HepG2 (cell line): Measurements from ENCODE around the gene ARRDC1. TPM values are rescaled to one million over a fixed set of nuclear protein-coding genes. Genes with fewer than 3 reads are reported as not detected.

ENCODE experiments used
- ATAC-seq: fragments of 200-7000 bp; cut with Tn5 transposase; 3 replicates; pipeline ENCODE4 v1.9.1; 2020; ENCODE audit warnings: mild to moderate bottlenecking, moderate library complexity
- BruUV-seq: library from RNA; stranded (reverse); fragments of 400-500 nt; replicated peaks from 2 replicates; lab custom pipeline; 2021; lab: Mats Ljungman, UMichigan
- CTCF ChIA-PET: fragments of 300-600 bp; formaldehyde crosslinking; extraction: SDS; loops from one replicate; lab custom pipeline; 2021; ENCODE audit warnings: low total read pairs, inconsistent platforms, low intra/inter-chr PET ratio; lab: Yijun Ruan, JAX
- POLR2A ChIA-PET: fragments of 350-600 bp; sonication (Branson Sonifier 250); formaldehyde crosslinking; loops from one replicate; lab custom pipeline; 2020; ENCODE audit warnings: antibody characterized with exemption, inconsistent platforms; lab: Yijun Ruan, JAX
- DNase-seq: peaks from one replicate; pipeline ENCODE4 v3.0.0-alpha.2; 2015; ENCODE audit warnings: low spot score
- FAIRE-seq: peaks from 3 replicates; lab custom pipeline; 2011; peaks lifted over from hg19 to GRCh38; lab: Jason Lieb, UNC
- H2AFZ ChIP-seq: one replicate; pipeline ENCODE4 v1.6.1; 2011; ENCODE audit warnings: low read length, inconsistent platforms
- H3K27ac ChIP-seq: fragments of 300-600 bp; 3 replicates; pipeline ENCODE4 v1.8.0; 2011; ENCODE audit warnings: mixed run types, mild to moderate bottlenecking, mixed read lengths, low read length, inconsistent platforms; ENCODE audit not compliant: insufficient read depth; ENCODE audit errors: extremely low read length
- H3K27me3 ChIP-seq, 2 experiments: fragments of 200-600 bp in 1 of 2; 2 replicates in 1 of 2; 3 replicates in 1 of 2; pipeline versions ENCODE4 v1.6.0 to v1.8.0; 2011; ENCODE audit warnings: low read length in 2 of 2, mild to moderate bottlenecking in 2 of 2, moderate library complexity in 2 of 2, inconsistent platforms in 1 of 2; ENCODE audit not compliant: insufficient read depth in 2 of 2, control insufficient read depth in 1 of 2
- H3K36me3 ChIP-seq, 2 experiments: fragments of 200-600 bp in 1 of 2; replicated peaks in 1 of 2; 2 replicates in 1 of 2; 3 replicates in 1 of 2; pipeline versions ENCODE4 v1.5.1 to v1.8.0; 2011; ENCODE audit warnings: low read length in 2 of 2, inconsistent platforms in 1 of 2; ENCODE audit not compliant: insufficient read depth in 2 of 2, control insufficient read depth in 1 of 2
- H3K4me1 ChIP-seq: 2 replicates; pipeline ENCODE4 v1.5.1; 2012; ENCODE audit warnings: low read length, inconsistent platforms; ENCODE audit not compliant: insufficient read depth
- H3K4me2 ChIP-seq: 2 replicates; pipeline ENCODE4 v1.6.0; 2011; ENCODE audit warnings: low read depth, low read length, inconsistent platforms
- H3K4me3 ChIP-seq, 3 experiments: fragments of 200-600 bp in 1 of 3; sonication (generic), shearing (Covaris generic) in 1 of 3; replicated peaks in 1 of 3; 2 replicates each; pipeline ENCODE4 v1.5.1; 2011 to 2016; ENCODE audit warnings: low read length in 3 of 3, inconsistent platforms in 2 of 3, low read depth in 2 of 3, mild to moderate bottlenecking in 2 of 3, control low read depth in 1 of 3, mixed read lengths in 1 of 3; ENCODE audit not compliant: insufficient read depth in 1 of 3
- H3K79me2 ChIP-seq: one replicate; pipeline ENCODE4 v1.6.1; 2011; ENCODE audit warnings: low read length, inconsistent platforms; ENCODE audit not compliant: insufficient read depth
- H3K9ac ChIP-seq: 2 replicates; pipeline ENCODE4 v1.6.0; 2011; ENCODE audit warnings: mild to moderate bottlenecking, low read depth, low read length, inconsistent platforms; ENCODE audit not compliant: insufficient read depth
- H3K9me3 ChIP-seq: 2 replicates; pipeline ENCODE4 v1.5.1; 2012; ENCODE audit warnings: mild to moderate bottlenecking, low read length
- H4K20me1 ChIP-seq: 2 replicates; pipeline ENCODE4 v1.6.0; 2011; ENCODE audit warnings: inconsistent platforms, mild to moderate bottlenecking, low read length, moderate library complexity; ENCODE audit not compliant: insufficient read depth
- ATF4 ChIP-seq, 2 experiments: fragments of 450-650 bp in 1 of 2; sonication (generic) in 1 of 2; formaldehyde crosslinking; IDR thresholded peaks; 2 replicates each; pipeline versions ENCODE4 v1.5.0 to v1.8.0; 2020 to 2022; ENCODE audit warnings: mild to moderate bottlenecking in 1 of 2, missing genetic modification reagents in 1 of 2
- GFI1 ChIP-seq: sonication (generic); formaldehyde crosslinking; IDR thresholded peaks from 2 replicates; pipeline ENCODE4 v1.5.0; 2020; ENCODE audit warnings: missing genetic modification reagents, mild to moderate bottlenecking, borderline replicate concordance
- JUN ChIP-seq: sonication (generic); formaldehyde crosslinking; IDR thresholded peaks from 2 replicates; pipeline ENCODE4 v1.4.0; 2020; ENCODE audit warnings: mild to moderate bottlenecking, missing genetic modification reagents
- KDM6A ChIP-seq: IDR thresholded peaks from 2 replicates; pipeline ENCODE4 v1.6.1; 2016; ENCODE audit warnings: low read depth
- MAZ ChIP-seq, 2 experiments: sonication (generic) in 1 of 2; formaldehyde crosslinking in 1 of 2; IDR thresholded peaks; 2 replicates each; pipeline versions ENCODE4 v1.5.0 to v1.6.1; 2012 to 2020; ENCODE audit warnings: low read depth in 2 of 2, mild to moderate bottlenecking in 2 of 2, borderline replicate concordance in 1 of 2, improper control_type of control experiment in 1 of 2, low read length in 1 of 2, missing genetic modification reagents in 1 of 2, moderate library complexity in 1 of 2
- SATB2 ChIP-seq: sonication (generic); formaldehyde crosslinking; IDR thresholded peaks from 2 replicates; pipeline ENCODE4 v1.5.0; 2020; ENCODE audit warnings: missing genetic modification reagents
- SP1 ChIP-seq, 2 experiments: fragments of 450-650 bp in 1 of 2; sonication (generic) in 1 of 2; formaldehyde crosslinking in 1 of 2; IDR thresholded peaks; 2 replicates each; pipeline versions ENCODE4 v1.4.0 to v1.6.1; 2016 to 2020; ENCODE audit warnings: missing genetic modification reagents in 1 of 2
- SP4 ChIP-seq: sonication (generic); formaldehyde crosslinking; IDR thresholded peaks from 2 replicates; pipeline ENCODE4 v1.8.1; 2023; ENCODE audit warnings: mild to moderate bottlenecking, missing genetic modification reagents
- TAF1 ChIP-seq: sonication (generic); formaldehyde crosslinking; IDR thresholded peaks from 2 replicates; pipeline ENCODE4 v1.4.0; 2020; ENCODE audit warnings: missing genetic modification reagents
- TBX2 ChIP-seq: sonication (generic); formaldehyde crosslinking; IDR thresholded peaks from 2 replicates; pipeline ENCODE4 v1.5.0; 2020; ENCODE audit warnings: missing genetic modification reagents, mild to moderate bottlenecking, borderline replicate concordance
- TFDP2 ChIP-seq: sonication (generic); formaldehyde crosslinking; IDR thresholded peaks from 2 replicates; pipeline ENCODE4 v1.4.0; 2020; ENCODE audit warnings: missing genetic modification reagents
- TOE1 ChIP-seq: sonication (generic); formaldehyde crosslinking; IDR thresholded peaks from 2 replicates; pipeline ENCODE4 v1.4.0; 2020; ENCODE audit warnings: mild to moderate bottlenecking, missing genetic modification reagents
- U2AF1 ChIP-seq: fragments of 200-400 bp; formaldehyde crosslinking; optimal IDR thresholded peaks from 2 replicates; pipeline ENCODE3; 2017; ENCODE audit warnings: mild to moderate bottlenecking, low read depth, low read length
- ZFP36L1 ChIP-seq: sonication (generic); formaldehyde crosslinking; IDR thresholded peaks from 2 replicates; pipeline ENCODE4 v1.8.0; 2022; ENCODE audit warnings: mild to moderate bottlenecking, missing genetic modification reagents, moderate library complexity
- ZFY ChIP-seq: sonication (generic); formaldehyde crosslinking; IDR thresholded peaks from 2 replicates; pipeline ENCODE4 v1.4.0; 2020; ENCODE audit warnings: missing genetic modification reagents
- ZKSCAN5 ChIP-seq: sonication (generic); formaldehyde crosslinking; IDR thresholded peaks from 2 replicates; pipeline ENCODE4 v1.5.1; 2020; ENCODE audit warnings: mild to moderate bottlenecking, missing genetic modification reagents
- ZNF180 ChIP-seq: sonication (generic); formaldehyde crosslinking; IDR thresholded peaks from 2 replicates; pipeline ENCODE4 v1.4.0; 2020; ENCODE audit warnings: low read depth, missing genetic modification reagents, borderline replicate concordance
- ZNF296 ChIP-seq: sonication (generic); formaldehyde crosslinking; conservative IDR thresholded peaks from 2 replicates; pipeline ENCODE4 v1.5.0; 2020; ENCODE audit warnings: mild to moderate bottlenecking, missing genetic modification reagents
- ZNF446 ChIP-seq: sonication (generic); formaldehyde crosslinking; IDR thresholded peaks from 2 replicates; pipeline ENCODE4 v1.5.0; 2020; ENCODE audit warnings: mild to moderate bottlenecking, missing genetic modification reagents
- ZNF614 ChIP-seq: IDR thresholded peaks from 2 replicates; pipeline ENCODE4 v1.6.1; 2018; ENCODE audit warnings: missing biosample characterization, missing genetic modification reagents, inconsistent platforms, borderline replicate concordance
- ZNF724P ChIP-seq: sonication (generic); formaldehyde crosslinking; IDR thresholded peaks from 2 replicates; pipeline ENCODE4 v1.8.0; 2022; ENCODE audit warnings: missing genetic modification reagents, borderline replicate concordance
- WGBS: methylation state at CpG from one replicate; pipeline ENCODE4 v1.1.6; 2017; ENCODE audit warnings: low lambda C conversion rate; 5-methylcytosine and 5-hydroxymethylcytosine counted together
- in situ Hi-C: cut with HindIII; loops from 2 replicates; pipeline ENCODE4 v1.10.0; 2017; ENCODE audit warnings: low pct_unique_long_range_greater_than_20kb; ENCODE audit not compliant: extremely low pct_ligation_motif_present
- intact Hi-C: fragments of 100-400 bp; cut with micrococcal nuclease; formaldehyde crosslinking; loops from one replicate; pipeline ENCODE4 v1.10.0; 2022; ENCODE audit not compliant: unreplicated experiment
- polyA plus RNA-seq, 8 experiments: library from polyadenylated mRNA; depleted of rRNA in 3 of 8; stranded (reverse) in 7 of 8; unstranded in 1 of 8; fragments of >200 nt; fragmentation: Illumina TruSeq in 4 of 8; extraction: Trizol in 4 of 8; gene quantifications; 2 replicates each; pipeline versions ENCODE4 v1.2.1 to v1.2.3, GENCODE V29; 2011 to 2016; ENCODE audit warnings: low read depth in 4 of 8, missing spikeins in 1 of 8, mixed read lengths in 1 of 8; ENCODE audit not compliant: insufficient read depth in 1 of 8
- total RNA-seq, 5 experiments: library from RNA; depleted of rRNA; stranded (reverse); fragments of >200 nt; fragmentation: Illumina TruSeq; extraction: Trizol; gene quantifications; 2 replicates each; pipeline ENCODE4 v1.2.3, GENCODE V29; 2016; ENCODE audit warnings: low read depth in 1 of 5

Gene ARRDC1
- total and polyA plus RNA-seq, 2 of the 13 experiments (the other 11 are each of a cell fraction or from before 2014, with no cell fraction given): 21.7 to 44.4 TPM

GRCh38 chr9:137590123-137590468 is 15.4 kb upstream of the ARRDC1 start (continued):
- TF ChIP-seq MAZ (IDR thresholded peaks at IDR 0.05; ENCODE audit: borderline replicate concordance, low read depth, low read length) (no peak), MAZ (CRISPR knock-in tag; IDR thresholded peaks at IDR 0.05; ENCODE audit: low read depth) (0 out of 2 replicates have a peak, but pooled peaks have one; percentile 7), ZFP36L1 (no peak), TOE1 (CRISPR knock-in tag) (no peak), ATF4 (CRISPR knock-in tag; IDR thresholded peaks at IDR 0.05) (no peak), ZNF724P (CRISPR knock-in tag) (no peak)

- DNase-seq (peak; percentile 73), FAIRE-seq (no peak), ATAC-seq (peak; percentile 89)
- intact Hi-C loops (no loop called here), in situ Hi-C loops (no loop called here)
- H2AFZ ChIP-seq: no peak within 1 kb of the TSS
- peaks cover 12 to 27% of the 10 kb centered on the region in 2 experiments; a peak in 4 of 5 replicates for H3K36me3 ChIP-seq
- H4K20me1 ChIP-seq: no peaks in the 10 kb centered on the region
- whole genome bisulfite sequencing: 2% methylated on average over 6 of the region's 113 CpGs
- peak within 1 kb of the TSS; percentile 74 to 90 (median 83) for H3K4me3 ChIP-seq
- H3K9ac ChIP-seq: peak within 1 kb of the TSS; percentile 82
- peaks cover 47% of the 10 kb centered on the region for H3K4me1 ChIP-seq
- TSS peak; percentile 73 for BruUV-seq
- H3K79me2 ChIP-seq: peaks cover 19% of the 10 kb centered on the region
- ChIA-PET POLR2A (interaction anchor here (1.2 to 2.3 kb wide), 7 partner anchors 9 to 29 kb away, joined by 3 to 11 read pairs (median 5); partner anchors contain the start of genes ARRDC1, DPH7 and EHMT1), CTCF (no interaction called here)
- H3K27me3 ChIP-seq: no peaks in the 10 kb centered on the region
- H3K27ac ChIP-seq: peak within 1 kb of the TSS; percentile 43
- H3K4me2 ChIP-seq: peak within 1 kb of the TSS; percentile 90
- H3K9me3 ChIP-seq: no peaks in the 10 kb centered on the region
- TF ChIP-seq ZNF446 (CRISPR knock-in tag) (no peak), TFDP2 (peak; percentile 91), ZNF296 (CRISPR knock-in tag) (no peak), ZNF180 (CRISPR knock-in tag) (no peak), SP1 (IDR thresholded peaks at IDR 0.05) (no peak), SP1 (CRISPR knock-in tag; IDR thresholded peaks at IDR 0.05) (peak; percentile 72), U2AF1 (no peak), KDM6A (CRISPR knock-in tag) (no peak), ZFY (CRISPR knock-in tag) (peak; percentile 48; the same call in 1 of the 2 replicates), ZNF614 (CRISPR knock-in tag) (0 out of 2 replicates have a peak, but pooled peaks have one; percentile 24), TAF1 (CRISPR knock-in tag) (peak; percentile 64; the same call in 1 of the 2 replicates), SP4 (CRISPR knock-in tag) (peak; percentile 90), TBX2 (CRISPR knock-in tag) (peak; percentile 30; the same call in 1 of the 2 replicates), JUN (CRISPR knock-in tag) (no peak), ZKSCAN5 (no peak), SATB2 (CRISPR knock-in tag) (no peak), GFI1 (no peak)
Observed at GRCh38 chr9:137590469-137591383, 14.8 kb upstream of the ARRDC1 start, which contains the start of gene ZMYND19. ZMYND19 (minus strand) TSS chr9:137590512; CDS start chr9:137590263, 249 bp downstream.
